ACC112 (cell line): Measurements from ENCODE around the gene PIP5K1A.

Experiments
- H2AFZ ChIP-seq: fragments of 200-600 bp; sonication (generic); one replicate; pipeline ENCODE4 v1.6.0; 2017; ENCODE audit warnings: antibody characterized with exemption, low read length; ENCODE audit not compliant: unreplicated experiment
- H3K27ac ChIP-seq: fragments of 200-600 bp; sonication (generic); 2 replicates; pipeline ENCODE4 v1.5.1; 2014; ENCODE audit warnings: low read depth, mild to moderate bottlenecking, antibody characterized with exemption, low read length, moderate library complexity
- H3K27me3 ChIP-seq: fragments of 200-600 bp; sonication (generic); 2 replicates; pipeline ENCODE4 v1.6.1; 2014; ENCODE audit warnings: mild to moderate bottlenecking, antibody characterized with exemption, low read length, moderate library complexity, mixed read lengths; ENCODE audit not compliant: insufficient read depth
- H3K36me3 ChIP-seq: fragments of 200-600 bp; sonication (generic); 2 replicates; pipeline ENCODE4 v1.6.1; 2016; ENCODE audit warnings: mild to moderate bottlenecking, antibody characterized with exemption, low read length, moderate library complexity, mixed read lengths; ENCODE audit not compliant: insufficient read depth
- H3K4me1 ChIP-seq: fragments of 200-600 bp; sonication (generic); one replicate; pipeline ENCODE4 v1.6.1; 2016; ENCODE audit warnings: low read length, mixed read lengths; ENCODE audit not compliant: insufficient read depth, unreplicated experiment, control insufficient read depth
- H3K4me3 ChIP-seq: fragments of 200-600 bp; sonication (generic); 2 replicates; pipeline ENCODE4 v1.5.1; 2014; ENCODE audit warnings: mild to moderate bottlenecking, low read depth, low read length
- H3K79me2 ChIP-seq: fragments of 200-600 bp; sonication (generic); one replicate; pipeline ENCODE4 v1.6.0; 2016; ENCODE audit warnings: low read length; ENCODE audit not compliant: control insufficient read depth, unreplicated experiment, insufficient read depth

Gene PIP5K1A

DNA sequence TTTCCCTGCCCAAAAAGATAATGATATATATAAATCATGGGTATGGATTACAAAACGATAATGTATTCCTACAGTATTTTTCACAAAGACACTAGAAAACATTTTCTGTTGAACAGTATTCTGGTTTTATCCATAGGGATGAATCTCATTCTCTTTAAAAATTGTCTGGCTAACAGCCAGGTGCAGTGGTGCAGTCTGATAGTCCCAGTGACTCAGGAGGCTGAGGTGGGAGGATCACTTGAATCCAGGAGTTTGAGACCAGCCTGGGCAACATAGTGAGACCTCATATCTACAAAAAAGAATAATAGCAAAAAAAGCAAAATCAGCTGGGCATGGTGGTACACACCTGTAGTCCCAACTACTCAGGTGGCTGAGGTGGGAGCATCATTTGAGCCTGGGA lies 23.3 kb downstream of the PIP5K1A start:
- no peak overlapping the region for H2AFZ ChIP-seq
- no peaks in the 10 kb centered on the region for H3K27me3 ChIP-seq
- H3K4me3 ChIP-seq: no peak overlapping the region
- peaks cover 79% of the 10 kb centered on the region for H3K79me2 ChIP-seq
- peaks cover 11% of the 10 kb centered on the region for H3K36me3 ChIP-seq
- no peak overlapping the region for H3K27ac ChIP-seq
- peaks cover 21% of the 10 kb centered on the region for H3K4me1 ChIP-seq

GRCh38 chr1:151222130-151222529 lies 23.8 kb downstream of the PIP5K1A start:
- Histone ChIP-seq H3K4me1 (peaks cover 21% of the 10 kb centered on the region), H3K36me3 (peaks cover 14% of the 10 kb centered on the region), H2AFZ (no peak overlapping the region), H3K27me3 (no peaks in the 10 kb centered on the region), H3K79me2 (peaks cover 77% of the 10 kb centered on the region), H3K27ac (no peak overlapping the region), H3K4me3 (no peak overlapping the region)

DNA sequence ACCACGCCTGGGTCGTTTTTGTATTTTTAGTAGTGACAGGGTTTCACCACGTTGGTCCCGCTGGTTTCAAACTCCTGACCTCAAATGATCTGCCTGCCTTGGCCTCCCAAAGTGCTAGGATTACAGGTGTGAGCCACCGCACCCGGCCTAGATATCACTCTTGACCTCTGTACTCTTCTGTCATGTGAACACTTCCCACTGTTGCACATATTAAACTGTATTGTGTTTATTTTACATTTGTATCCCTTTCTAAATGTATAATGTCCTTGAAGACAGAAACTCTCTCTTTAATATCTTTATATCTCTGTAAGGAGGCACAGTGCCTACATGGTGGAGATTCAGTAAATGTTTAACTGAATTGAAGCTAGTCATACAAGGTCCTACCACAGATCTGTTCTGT lies 36.9 kb downstream of the PIP5K1A start:
- Histone ChIP-seq H3K79me2 (peaks cover 19% of the 10 kb centered on the region), H2AFZ (no peak overlapping the region), H3K4me3 (no peak overlapping the region), H3K4me1 (peaks cover 21% of the 10 kb centered on the region), H3K27ac (no peak overlapping the region), H3K36me3 (peaks cover 65% of the 10 kb centered on the region), H3K27me3 (no peaks in the 10 kb centered on the region)

GRCh38 chr1:151237678-151238466 lies 39.5 kb downstream of the PIP5K1A start:
- H3K27ac ChIP-seq: peak overlapping the region; percentile 68
- no peaks in the 10 kb centered on the region for H3K27me3 ChIP-seq
- H3K4me1 ChIP-seq: peaks cover 21% of the 10 kb centered on the region
- peaks cover 59% of the 10 kb centered on the region for H3K36me3 ChIP-seq
- no peak overlapping the region for H3K4me3 ChIP-seq
- H3K79me2 ChIP-seq: peaks cover 17% of the 10 kb centered on the region
- no peak overlapping the region for H2AFZ ChIP-seq

- peaks cover 64% of the 10 kb centered on the region for H3K36me3 ChIP-seq
- peak overlapping the region; percentile 68 for H3K27ac ChIP-seq
- H3K79me2 ChIP-seq: peaks cover 17% of the 10 kb centered on the region
- H3K4me3 ChIP-seq: no peak overlapping the region
- H3K27me3 ChIP-seq: no peaks in the 10 kb centered on the region
- peaks cover 21% of the 10 kb centered on the region for H3K4me1 ChIP-seq
- no peak overlapping the region for H2AFZ ChIP-seq
Observed at GRCh38 chr1:151238467-151238739, 40.1 kb downstream of the PIP5K1A start.

DNA sequence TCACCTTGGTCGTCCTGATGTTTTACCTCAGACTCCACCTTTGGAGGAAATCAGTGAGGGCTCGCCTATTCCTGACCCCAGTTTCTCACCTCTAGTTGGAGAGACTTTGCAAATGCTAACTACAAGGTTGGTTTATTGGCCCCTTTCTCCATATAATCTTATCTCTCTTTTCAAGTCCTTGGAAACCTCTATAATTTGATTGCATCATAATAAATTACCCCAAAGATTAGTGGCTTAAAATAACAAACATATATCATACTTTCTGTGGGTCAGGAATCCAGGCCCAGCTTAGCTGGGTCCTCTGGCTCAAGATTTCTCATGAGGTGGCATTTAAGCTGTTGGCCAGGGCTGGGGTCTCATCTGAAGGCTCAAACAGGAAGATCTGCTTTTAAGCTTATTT lies 44.1 kb downstream of the PIP5K1A start:
- Histone ChIP-seq H2AFZ (no peak overlapping the region), H3K36me3 (peaks cover 66% of the 10 kb centered on the region), H3K4me3 (no peak overlapping the region)

DNA sequence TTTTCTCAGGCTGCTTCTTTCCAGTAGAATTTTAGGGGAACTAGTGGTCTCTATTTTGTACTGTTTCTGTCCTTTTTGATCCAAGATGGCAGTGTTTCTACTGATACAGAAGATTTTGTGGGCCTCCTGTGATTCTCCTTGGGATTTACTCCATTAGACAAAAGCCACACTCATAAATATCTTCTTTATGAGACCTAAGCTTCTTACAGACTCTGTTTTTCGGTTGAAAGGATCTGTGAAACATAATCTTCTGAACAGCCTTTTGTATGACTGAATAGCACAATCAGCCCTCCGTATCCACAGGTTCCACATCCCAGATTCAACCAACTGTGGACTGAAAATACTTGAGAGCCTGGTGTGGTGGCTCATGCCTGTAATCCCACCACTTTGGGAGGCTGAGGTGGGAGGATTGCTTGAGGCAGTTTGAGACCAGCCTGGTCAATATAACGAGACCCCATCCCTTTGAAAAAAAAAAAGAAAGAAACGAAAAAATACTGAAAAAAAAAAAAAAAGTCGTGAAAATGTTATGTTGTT lies 45.4 kb downstream of the PIP5K1A start:
- Histone ChIP-seq H3K4me3 (no peak overlapping the region), H3K36me3 (peaks cover 64% of the 10 kb centered on the region), H3K27me3 (no peaks in the 10 kb centered on the region), H2AFZ (no peak overlapping the region), H3K27ac (no peak overlapping the region), H3K79me2 (peaks cover 7% of the 10 kb centered on the region), H3K4me1 (peaks cover 3% of the 10 kb centered on the region)

More for the DNA sequence above, 44.1 kb downstream of the PIP5K1A start:
- no peak overlapping the region for H3K27ac ChIP-seq
- H3K4me1 ChIP-seq: peaks cover 16% of the 10 kb centered on the region
- peaks cover 7% of the 10 kb centered on the region for H3K79me2 ChIP-seq
- H3K27me3 ChIP-seq: no peaks in the 10 kb centered on the region

GRCh38 chr1:151246786-151247185 lies 48.4 kb downstream of the PIP5K1A start:
- H3K79me2 ChIP-seq: no peaks in the 10 kb centered on the region

DNA sequence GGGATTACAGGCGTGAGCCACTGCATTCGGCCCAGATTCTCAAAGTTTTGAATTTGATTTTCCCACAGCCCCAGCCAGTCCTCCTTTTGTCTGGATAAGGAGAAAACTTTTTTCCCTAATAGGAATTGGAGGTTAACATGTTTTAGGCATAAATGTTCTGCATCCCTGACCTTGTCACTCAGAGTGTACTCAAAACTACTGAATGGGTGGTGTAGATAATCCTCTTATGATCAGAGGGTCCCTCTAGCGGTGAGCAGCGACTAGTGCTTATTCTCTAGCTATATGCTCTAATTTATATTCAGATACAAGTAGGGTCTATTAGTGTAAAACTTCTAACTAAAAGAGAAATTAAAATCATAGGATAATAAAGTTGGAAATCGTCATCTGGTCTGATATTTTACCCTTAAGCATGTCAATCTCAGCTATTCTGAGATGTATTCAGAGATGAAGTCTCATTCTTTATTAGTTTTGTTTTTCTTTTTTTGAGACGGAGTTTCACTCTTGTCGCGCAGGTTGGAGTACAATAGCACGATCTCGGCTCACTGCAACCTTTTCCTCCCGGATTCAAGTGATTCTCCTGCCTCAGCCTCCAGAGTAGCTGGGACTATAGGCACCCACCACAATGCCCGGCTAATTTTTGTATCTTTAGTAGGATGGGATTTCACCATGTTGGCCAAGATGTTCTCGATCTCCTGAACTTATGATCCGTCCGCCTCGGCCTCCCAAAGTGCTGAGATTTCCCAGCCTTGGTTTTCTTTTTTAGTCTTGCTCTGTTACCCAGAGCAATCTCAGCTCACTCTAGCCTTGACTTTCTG lies 53.5 kb downstream of the PIP5K1A start:
- peaks cover 5% of the 10 kb centered on the region for H3K36me3 ChIP-seq
- H2AFZ ChIP-seq: no peak overlapping the region
- H3K4me3 ChIP-seq: no peak overlapping the region
- H3K27ac ChIP-seq: no peak overlapping the region
- H3K79me2 ChIP-seq: peaks cover 17% of the 10 kb centered on the region
- H3K27me3 ChIP-seq: no peaks in the 10 kb centered on the region
- H3K4me1 ChIP-seq: no peaks in the 10 kb centered on the region

More at GRCh38 chr1:151246786-151247185, 48.4 kb downstream of the PIP5K1A start:
- Histone ChIP-seq H2AFZ (no peak overlapping the region), H3K4me1 (no peaks in the 10 kb centered on the region), H3K27me3 (no peaks in the 10 kb centered on the region), H3K36me3 (peaks cover 46% of the 10 kb centered on the region), H3K4me3 (no peak overlapping the region), H3K27ac (no peak overlapping the region)

GRCh38 chr1:151254217-151255213 lies 56.2 kb downstream of the PIP5K1A start, which contains the start of gene PSMD4:
Gene PSMD4 (plus strand): TSS chr1:151254734. CDS start chr1:151254783, 49 bp downstream.
- H3K27ac ChIP-seq: peak within 1 kb of the TSS; percentile 86
- no peaks in the 10 kb centered on the region for H3K36me3 ChIP-seq
- H3K27me3 ChIP-seq: no peaks in the 10 kb centered on the region
- H3K4me1 ChIP-seq: no peaks in the 10 kb centered on the region
- H2AFZ ChIP-seq: peak within 1 kb of the TSS; percentile 55
- peak within 1 kb of the TSS; percentile 93 for H3K4me3 ChIP-seq
- H3K79me2 ChIP-seq: peaks cover 42% of the 10 kb centered on the region
